ENCODE results near the gene LMBRD1. TPM values are rescaled to one million over a fixed set of nuclear protein-coding genes. Genes with fewer than 3 reads are reported as not detected.
A peak's percentile ranks its signal among the peaks of the same experiment; 100 is the strongest.

Gene LMBRD1
- total RNA-seq, 3 donors from 2014 or later: 55.0 to 87.9 (median 63.3) TPM

- Histone ChIP-seq H3K9me3 (no peaks in the 10 kb centered on the region), H3K4me3 (no peak overlapping the region), H3K36me3 (ENCODE audit: low read depth) (no peaks in the 10 kb centered on the region), H3K4me1 (ENCODE audit: low read depth) (no peaks in the 10 kb centered on the region)
- DNase-seq (no peak), ATAC-seq (no peak)
- no peak for TF ChIP-seq CTCF (IDR thresholded peaks at IDR 0.05)
- intact Hi-C loops (cut with DNase I, micrococcal nuclease): no loop called here
These were observed 22.3 kb upstream of the LMBRD1 start for GRCh38 chr6:69819138-69819537.

GRCh38 chr6:69818223-69818930, 21.6 kb upstream of the LMBRD1 start:
- Histone ChIP-seq H3K4me3 (no peak overlapping the region), H3K4me1 (ENCODE audit: low read depth) (no peaks in the 10 kb centered on the region), H3K9me3 (no peaks in the 10 kb centered on the region), H3K36me3 (ENCODE audit: low read depth) (no peaks in the 10 kb centered on the region)
- ATAC-seq (peak; percentile 44), DNase-seq (no peak)
- intact Hi-C loops (cut with DNase I, micrococcal nuclease): no loop called here
- no peak for TF ChIP-seq CTCF (IDR thresholded peaks at IDR 0.05)

GRCh38 chr6:69817358-69817757, 20.5 kb upstream of the LMBRD1 start:
- Histone ChIP-seq H3K36me3 (ENCODE audit: low read depth) (no peaks in the 10 kb centered on the region), H3K4me3 (no peak overlapping the region), H3K9me3 (no peaks in the 10 kb centered on the region), H3K4me1 (ENCODE audit: low read depth) (no peaks in the 10 kb centered on the region)
- TF ChIP-seq CTCF (IDR thresholded peaks at IDR 0.05): no peak
- DNase-seq: no peak
- intact Hi-C loops (cut with DNase I, micrococcal nuclease): no loop called here
- no peak for ATAC-seq

GRCh38 chr6:69816569-69816968, 19.8 kb upstream of the LMBRD1 start:
- DNase-seq (peak in 1 of 3 donors; percentile 22), ATAC-seq (peak; percentile 32)
- H3K36me3 ChIP-seq (ENCODE audit: low read depth): no peaks in the 10 kb centered on the region
- no peak for TF ChIP-seq CTCF (IDR thresholded peaks at IDR 0.05)
- H3K4me3 ChIP-seq: no peak overlapping the region
- no peaks in the 10 kb centered on the region for H3K9me3 ChIP-seq
- H3K4me1 ChIP-seq (ENCODE audit: low read depth): no peaks in the 10 kb centered on the region
- intact Hi-C loops (cut with DNase I, micrococcal nuclease): no loop called here

- intact Hi-C loops (cut with DNase I, micrococcal nuclease): no loop called here
- no peak overlapping the region for H3K4me3 ChIP-seq
- H3K4me1 ChIP-seq (ENCODE audit: low read depth): no peaks in the 10 kb centered on the region
- DNase-seq: no peak
- peak; percentile 46 for ATAC-seq
- no peaks in the 10 kb centered on the region for H3K9me3 ChIP-seq
- H3K36me3 ChIP-seq (ENCODE audit: low read depth): no peaks in the 10 kb centered on the region
- no peak for TF ChIP-seq CTCF (IDR thresholded peaks at IDR 0.05)
These were observed 19.2 kb upstream of the LMBRD1 start for GRCh38 chr6:69816026-69816425.
